NK-92 treated with Interleukin-12 subunit alpha and Interleukin-12 subunit beta, amount 100 ng/mL, for 24 hours (cell line): ENCODE data around the gene KCNC4.

Experiments
- DNase-seq: peaks from one replicate; lab custom pipeline; 2025; lab: John Stamatoyannopoulos, UW

Gene KCNC4

DNA sequence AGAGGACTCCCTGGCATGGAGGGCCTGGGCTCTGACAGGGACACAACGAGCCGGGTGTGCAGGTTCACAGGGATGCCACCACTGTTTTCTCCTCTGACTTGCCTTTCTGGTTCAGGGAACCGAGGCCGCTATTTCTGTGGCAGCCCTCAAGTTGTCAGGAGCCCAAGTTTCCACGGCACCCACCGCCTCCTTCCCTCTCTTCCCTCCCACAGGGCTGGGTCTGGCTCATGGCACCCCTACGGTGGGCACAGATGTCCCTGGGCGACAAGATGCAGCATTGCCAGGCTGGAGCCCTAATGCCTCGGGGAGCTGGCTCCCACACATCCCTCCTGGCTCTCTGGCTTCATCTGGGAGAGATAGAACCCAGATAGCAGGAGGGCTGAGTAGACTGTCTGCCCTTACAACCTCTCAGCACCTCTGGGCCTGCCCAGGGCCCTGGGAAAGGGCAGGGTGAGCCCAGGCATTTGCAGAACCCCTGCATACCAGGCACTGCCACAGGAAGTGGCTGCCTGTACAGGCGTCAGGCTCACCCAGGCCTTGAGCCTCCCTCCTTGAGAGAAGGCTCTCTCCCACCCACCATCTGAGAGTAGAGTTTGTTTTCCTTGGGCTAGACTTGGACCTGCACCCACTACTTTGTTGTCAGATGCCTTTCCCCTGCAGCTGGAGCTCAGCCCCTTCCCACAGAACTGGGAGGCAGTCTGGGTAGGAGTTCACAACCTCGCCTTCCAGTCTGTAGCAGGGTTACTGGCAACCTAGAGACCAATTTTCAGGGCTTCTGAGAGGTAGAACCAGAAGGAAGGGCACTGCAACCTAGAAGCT, 20.5 kb downstream of the KCNC4 start:
- no peak for DNase-seq

DNA sequence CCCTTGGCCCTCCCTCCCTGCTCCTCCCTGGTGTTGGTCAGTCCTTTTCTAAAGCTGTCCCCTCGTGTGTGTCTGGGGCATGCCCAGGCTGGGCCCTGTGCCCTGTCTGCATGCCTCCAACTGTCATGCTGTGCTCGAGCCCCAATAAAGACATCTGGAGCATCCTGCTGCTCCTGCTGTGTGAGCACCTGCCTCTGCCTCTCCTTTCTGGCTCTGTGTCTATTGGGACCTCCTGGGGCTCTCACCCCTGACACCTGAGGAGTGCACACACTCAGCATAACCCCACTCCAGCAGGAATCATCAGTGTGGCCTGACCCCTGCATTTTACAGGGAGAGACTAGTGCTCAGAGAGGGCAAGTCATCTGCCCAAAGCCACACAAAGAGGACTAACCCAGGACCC, 23.7 kb downstream of the KCNC4 start:
- DNase-seq, result no peak

DNA sequence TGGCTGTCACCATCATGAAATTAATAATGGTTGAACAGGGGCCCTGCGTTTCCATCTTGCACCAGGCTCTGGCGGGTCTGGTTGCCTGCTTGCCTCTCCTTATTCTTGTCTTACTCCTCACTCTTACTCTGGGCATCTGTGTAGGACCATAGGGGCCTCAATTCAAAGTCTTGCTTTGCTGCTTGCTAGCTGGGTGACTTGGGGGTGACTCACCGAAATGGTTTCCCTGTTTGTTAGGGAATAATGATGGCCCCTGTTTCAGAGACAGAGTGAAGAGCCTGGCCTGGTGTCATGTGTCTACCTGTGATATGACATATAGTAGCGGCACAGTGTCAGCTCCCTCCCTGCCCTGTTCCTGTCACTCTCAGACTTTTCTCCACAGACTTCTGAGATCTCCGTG, 24.6 kb downstream of the KCNC4 start:
- DNase-seq, result no peak

DNA sequence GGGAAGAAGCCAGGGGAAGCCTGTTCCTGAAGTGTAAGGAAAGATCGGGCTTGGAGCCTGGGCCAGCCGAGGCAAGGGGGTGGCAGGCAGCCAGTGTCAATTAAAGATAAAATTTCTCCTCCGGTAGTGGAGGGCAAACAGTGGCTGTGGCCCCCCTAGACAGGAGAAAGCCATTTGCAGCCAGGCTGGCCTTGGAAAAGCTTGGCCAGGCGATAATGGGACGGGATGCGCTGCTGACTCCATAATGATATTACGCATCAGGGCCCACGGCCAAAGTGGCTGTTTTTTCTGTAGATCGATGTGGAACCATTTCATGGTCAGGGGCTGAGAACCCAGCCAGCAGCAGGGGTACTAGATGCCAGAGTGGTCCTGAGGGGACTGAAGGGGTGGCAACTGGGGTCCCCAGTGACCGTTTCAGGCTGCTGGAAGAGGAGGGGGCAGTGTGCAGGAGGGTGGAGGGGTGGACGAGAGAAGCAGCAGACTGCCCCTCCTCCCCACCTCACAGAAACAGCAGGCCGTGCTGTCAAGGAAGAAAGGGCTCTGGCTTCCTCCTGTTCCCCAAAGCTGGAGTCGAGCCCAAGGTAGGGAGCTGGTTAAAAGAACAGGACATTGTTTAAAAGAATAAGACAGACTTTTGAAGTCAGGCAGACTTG, 25.2 kb downstream of the KCNC4 start:
- no peak for DNase-seq

DNA sequence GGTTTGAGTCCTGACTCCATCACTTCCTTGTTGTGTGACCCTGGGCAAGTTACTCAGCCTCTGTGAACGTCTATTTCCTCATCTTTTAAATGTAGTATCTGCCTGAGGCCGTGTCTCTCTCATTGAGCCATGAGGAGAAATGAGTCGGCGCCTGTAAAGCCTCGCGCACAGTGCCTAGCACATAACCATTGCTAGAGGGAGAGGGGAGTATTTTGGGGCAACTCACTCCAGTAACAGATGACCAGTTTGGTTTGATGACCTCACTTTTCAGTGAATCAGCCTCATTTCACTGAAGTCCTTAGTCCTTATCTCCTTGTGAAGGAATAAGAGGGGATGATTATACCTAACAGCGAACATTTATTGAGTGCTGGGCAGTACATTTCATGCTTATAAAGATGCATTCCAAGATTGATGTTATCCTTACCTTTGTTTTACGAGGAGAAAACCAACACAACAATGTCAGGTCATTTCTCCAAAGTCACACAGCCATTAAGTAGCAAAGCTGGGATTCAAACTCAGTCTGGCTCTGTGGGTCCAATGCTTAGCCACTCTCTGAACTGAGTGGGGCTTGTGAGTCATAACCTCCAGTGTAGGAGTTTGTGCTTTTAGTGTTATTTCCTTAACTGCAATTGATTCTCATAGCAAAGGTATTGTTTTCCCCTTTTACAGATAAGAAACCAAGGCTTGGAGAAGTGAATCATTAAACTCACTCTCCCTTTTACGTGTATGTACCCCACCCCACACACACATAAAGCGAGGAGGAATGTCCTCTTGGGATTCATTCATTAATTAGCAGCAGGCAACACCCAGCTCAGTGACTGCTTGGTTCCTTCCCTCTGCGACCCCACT, 25.9 kb downstream of the KCNC4 start:
- peak; percentile 26 for DNase-seq

DNA sequence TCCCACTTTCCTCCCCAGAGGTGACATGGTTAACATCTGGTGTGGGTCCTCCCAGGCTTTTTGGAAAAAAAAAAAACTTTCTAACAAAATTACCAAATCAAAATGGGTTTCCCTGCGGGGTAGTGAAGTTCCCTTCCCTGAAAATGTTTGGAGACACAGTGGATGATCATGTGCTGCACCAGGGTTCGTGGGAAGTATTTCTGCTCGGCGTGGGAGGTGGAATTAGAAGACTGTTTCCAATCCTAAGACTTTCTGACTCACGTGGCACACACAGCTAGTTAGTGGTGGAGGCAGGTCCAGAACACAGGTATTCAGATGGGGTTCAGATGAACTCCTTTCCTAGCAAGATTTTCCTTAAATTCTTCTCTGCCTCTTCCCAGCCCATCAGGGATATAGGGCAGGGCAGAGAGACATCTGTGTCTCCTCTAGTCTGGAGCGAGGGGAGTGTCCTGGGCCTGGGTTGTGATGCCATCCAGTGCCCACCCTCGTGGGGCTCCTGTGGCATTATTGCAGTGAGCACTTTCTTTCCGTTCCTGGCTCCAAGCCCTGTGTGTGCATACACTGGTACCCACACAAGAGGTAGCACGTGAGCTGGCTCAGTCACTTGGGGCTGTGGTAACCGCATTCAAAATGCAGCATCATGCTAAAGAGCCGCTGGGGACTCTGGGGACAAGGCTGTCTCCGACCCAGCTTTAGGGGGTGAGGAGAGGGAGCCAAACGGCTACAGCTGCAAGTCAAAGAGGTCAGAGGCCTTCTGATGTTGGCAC, 27.5 kb downstream of the KCNC4 start:
- no peak for DNase-seq

DNA sequence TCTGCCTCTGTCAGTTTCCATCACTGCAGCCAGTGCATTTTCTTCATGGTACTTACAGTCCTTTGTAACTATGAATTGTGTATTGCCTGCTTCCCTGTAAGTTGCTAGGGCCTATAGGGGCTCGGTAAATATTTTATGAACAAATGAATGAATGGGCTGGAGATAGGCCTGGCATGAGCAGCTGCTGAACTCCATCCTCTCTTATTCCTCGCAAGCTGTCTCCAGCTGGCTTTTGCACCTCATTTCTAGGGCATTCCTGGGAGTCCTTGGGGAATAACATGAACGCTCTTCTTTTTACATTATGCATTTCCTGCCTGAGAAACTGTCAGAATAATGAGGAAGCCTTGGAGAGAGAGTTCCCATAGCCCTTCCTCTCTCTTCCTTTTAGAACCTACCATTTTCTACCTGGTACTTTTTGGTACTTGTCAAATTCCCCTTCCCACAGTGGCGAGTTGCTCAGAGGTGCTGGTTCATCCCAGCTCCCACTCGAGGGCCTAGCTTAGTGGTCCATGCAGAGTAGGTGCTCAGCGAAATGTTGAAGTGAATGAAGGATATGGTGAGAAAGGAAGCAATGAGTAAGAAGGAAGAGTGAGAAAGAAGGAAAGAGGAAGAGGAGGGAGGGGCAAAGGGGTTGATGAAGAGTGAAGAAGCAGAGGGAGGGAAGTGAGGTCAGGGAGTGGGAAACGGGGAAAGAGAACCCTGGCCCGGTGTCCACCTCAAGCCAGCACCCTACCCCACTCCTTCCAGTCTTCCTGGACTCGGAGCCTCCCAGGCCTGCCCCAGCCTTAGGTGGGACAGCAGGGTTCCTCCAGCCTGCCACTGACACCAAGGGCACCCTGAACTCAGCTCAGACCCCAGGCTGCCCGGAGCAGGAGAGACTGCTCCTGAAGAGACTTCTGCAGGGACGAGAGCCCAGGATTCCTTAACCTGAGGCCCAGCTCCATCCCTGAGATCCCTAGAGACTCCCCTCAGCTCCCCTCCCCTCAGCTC, 29.6 kb downstream of the KCNC4 start:
- no peak for DNase-seq

DNA sequence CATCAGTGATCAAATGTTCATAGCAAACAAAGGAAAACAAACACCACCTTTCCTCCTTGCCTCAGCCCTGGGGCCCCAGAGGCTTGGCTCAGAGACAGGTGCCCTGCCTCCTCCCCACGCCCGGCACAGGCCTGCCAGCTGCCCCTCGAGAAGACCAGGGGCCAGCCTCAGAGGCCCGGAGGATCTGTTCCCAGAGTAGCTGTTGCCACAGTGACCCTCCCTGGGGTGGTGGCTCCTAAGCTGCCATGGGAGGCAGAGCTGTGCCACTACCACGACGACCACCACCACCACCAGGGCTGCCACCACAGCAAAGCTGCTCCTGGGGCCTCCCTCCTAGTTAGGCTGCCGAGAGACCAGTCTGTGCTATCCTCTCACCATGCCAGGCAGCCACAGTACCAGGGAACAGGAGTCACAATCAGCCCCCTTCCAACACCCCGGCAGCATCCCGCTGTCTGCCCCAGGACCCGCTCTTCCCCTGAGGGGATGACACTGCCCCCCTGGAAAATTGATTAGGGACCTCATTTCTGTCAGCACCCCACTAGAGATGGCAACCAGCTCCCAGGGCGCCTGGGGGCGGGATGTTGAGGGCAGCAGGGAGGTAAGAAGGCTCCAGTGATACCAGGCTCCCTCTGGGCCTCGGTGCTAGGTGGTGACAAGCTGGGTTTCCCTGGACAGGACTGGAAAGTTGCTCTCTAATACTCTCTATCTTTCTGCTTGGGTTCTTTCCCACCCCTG, 30.5 kb downstream of the KCNC4 start:
- DNase-seq, result no peak

DNA sequence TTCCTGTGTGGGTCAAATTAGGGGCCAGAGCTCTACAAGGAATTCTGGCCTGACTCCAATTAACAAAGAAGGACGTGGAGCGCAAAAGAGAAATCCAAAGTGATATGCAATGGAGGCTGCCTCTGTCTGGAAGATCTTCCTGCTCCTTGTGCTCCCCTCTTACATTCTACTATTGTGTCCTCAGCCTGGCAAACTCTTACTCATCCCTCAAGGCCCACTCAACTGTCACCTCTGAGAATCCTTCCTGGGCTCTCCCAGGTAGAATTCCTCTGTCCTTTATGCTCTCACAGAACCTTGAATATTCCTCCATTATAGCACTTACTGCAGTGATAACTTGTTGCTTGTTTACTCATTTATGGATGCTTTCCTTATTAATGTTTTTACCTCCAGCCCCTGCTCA, 31.4 kb downstream of the KCNC4 start:
- DNase-seq, result no peak

DNA sequence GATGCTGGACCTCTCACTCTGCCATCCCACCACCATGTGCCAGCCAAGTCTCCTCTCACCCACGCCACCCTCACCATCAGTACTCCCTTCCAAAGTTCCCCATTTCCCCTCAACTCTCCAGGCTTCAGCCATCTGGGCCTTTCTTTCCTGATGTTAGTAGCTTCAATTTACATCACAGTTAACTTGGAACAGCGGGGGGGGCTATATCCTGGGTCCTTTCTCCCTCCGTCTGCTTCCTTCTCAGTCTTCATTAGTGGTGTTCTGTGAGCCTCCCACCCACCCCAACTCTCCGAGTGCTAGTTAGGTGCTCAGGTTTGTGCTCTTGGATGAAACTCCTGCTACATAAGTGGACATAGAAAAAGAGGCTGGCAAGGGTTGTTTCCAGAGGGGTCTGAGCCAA, 31.9 kb downstream of the KCNC4 start:
- no peak for DNase-seq

DNA sequence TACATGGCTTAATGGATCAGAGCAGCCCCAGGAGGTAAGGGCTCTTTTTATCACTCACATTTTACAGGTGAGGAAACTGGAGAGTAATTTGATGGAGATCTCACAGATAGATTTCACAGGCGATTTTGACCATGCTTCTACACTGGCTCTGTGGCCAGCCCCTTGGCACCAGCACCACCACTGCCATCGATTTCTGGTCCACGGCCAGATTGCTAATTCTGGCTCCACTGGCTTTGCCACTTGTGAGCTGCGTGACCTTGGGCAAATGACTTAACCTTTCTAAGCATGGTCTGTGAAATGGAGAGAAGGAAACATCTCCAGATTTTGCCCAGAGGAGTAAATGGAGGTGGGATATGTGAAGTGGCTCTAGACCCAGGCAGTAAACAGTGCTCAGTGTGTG, 32.6 kb downstream of the KCNC4 start:
- no peak for DNase-seq

DNA sequence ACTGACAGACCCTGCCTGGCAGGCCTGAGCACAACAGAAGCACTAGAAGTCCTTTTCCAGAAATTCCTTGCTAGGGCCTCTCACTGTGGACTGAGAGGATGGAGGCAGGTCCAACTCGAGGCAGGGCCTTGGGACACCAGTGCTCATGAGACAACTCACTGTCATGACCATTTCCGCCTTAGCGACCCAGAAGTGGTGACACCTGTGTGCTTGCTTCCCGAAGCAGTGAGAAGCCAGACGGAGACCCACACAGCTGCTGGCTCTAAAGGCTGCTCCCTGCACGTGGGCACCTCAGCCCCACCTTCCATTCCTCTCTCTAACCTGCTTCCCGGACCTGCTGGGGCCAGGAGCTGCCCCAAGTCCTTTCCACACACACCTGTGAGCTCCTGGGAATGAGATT, 33.0 kb downstream of the KCNC4 start:
- no peak for DNase-seq

DNA sequence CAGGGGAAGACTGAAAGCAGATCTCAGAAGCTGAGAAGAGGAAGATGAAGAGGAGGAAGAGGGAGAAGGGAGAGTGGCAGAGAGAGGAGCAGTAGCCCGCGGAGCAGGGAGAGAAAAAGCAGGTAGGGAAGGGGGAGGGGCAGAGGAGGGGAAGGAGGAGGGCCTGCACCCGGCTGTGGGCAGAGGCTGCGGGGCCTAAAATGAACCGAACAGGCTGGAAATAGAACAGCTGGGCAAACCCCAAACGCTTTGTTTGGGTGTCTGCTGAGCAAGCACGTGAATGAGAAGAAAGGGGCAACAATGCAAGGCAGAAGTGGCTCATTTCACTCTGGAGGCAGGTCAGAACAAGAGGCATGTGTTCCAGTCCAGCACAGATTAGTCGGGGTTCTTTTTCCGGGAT, 33.5 kb downstream of the KCNC4 start:
- DNase-seq, result no peak

DNA sequence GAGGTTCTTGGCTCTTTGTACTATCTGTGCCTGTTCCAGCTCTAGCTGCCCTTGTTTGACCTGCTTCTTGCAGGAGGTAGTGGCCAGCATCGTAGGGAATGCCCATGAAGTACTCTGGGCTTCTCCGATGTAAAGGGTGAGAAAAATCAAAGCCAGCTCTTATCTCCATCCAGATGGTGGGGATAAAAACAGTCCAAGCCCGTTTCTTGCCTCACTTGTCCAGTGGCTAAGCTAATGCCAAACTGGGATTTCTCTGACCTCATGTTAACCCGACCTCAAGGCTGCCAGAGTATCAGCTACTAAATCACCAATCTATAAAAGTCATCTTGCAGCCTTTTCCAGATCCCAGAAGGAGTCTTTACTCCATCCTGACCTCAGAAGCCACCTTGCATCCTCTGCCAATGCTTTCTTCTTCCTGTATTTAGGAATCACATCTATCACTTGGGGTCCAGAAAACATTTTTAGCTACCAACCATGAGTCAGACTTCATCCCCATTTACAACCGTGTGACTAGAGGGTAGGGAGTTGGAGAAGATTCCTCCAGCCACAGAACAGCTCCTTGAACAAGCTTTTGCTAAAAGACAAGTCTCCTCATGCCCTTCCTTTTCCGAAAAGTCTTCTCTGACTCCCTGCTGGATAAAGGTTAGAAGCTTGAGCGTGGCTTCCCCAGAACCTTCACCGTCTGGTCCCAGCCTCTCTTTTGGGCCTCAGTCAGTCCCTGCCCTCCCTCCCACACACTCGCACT, 35.9 kb downstream of the KCNC4 start:
- DNase-seq, result no peak

DNA sequence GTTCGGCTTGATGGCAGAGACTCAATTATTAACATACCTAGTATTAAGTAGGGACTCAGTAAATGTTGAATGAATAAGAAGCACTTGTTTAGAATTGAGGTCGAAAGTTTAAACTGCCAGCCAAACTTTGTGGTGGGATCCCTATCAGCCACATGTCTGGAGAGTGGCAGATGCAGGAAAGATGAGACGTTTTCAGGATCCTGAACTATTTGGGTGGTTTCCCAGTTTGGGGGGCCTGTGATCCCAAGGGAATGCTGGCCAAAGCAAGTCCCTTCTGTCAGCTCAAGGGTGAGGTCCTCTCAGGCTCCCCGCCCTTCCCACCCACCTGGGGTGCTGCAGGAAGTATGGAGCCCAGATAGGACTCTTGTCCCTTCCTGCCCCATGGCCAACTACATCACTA, 38.6 kb downstream of the KCNC4 start:
- DNase-seq, result no peak

DNA sequence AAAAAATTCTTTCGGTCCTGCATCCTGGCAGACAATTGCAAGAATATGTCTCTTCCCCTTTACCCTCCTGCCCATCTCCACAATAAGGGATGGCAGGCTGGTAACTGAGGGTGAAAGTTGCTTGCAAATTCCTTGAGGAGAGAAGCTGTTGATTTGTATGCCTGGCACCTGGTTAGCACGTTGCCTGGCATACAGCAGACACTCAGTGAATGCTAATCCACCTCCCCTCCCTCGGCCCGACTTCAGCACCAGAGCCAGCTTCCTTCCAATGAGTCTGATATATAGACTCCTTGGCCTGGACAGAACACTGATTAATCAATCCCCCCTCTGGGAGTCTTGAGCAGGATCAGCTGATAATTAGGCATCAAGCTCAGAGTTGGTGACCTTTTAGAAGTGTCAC, 39.1 kb downstream of the KCNC4 start:
- no peak for DNase-seq

DNA sequence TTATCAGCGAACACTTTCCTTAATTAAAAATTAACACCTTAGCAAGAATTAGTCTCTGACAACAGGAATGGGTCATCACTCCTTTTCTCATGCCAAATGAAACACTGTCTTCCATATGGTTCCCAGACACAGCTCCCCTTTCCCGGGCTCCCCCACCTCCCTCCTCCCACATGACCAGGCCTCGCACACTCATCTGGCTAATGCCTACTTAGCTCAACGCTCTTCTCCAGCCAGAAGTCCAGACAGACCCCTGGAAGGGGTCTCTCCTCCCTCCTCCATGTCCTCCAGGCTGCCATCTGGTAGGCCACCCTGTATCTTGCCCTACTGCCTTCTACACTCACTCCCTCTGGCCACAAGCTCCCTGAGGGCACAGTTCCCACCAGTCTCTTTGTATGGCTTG, 39.9 kb downstream of the KCNC4 start:
- no peak for DNase-seq

DNA sequence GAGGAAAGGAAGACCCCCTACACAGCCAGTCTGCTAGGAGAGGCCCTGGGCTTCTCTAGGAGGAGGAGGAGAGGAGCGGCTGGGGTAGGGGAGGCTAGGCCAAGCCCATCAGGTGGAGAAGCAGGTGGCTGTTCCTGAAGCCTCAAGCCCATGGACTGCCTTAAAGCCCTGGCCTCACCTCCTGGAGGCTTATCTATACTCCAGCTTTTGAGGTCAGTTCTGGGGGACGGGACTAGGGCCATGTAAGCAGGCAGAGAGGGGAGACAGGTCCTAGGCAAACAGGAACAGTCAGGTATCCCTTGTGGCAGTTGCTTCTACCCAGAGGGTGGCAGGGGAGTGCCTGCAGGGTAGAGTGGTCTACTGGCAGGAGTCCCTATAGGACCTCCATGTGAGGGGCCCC, 40.6 kb downstream of the KCNC4 start:
- no peak for DNase-seq

DNA sequence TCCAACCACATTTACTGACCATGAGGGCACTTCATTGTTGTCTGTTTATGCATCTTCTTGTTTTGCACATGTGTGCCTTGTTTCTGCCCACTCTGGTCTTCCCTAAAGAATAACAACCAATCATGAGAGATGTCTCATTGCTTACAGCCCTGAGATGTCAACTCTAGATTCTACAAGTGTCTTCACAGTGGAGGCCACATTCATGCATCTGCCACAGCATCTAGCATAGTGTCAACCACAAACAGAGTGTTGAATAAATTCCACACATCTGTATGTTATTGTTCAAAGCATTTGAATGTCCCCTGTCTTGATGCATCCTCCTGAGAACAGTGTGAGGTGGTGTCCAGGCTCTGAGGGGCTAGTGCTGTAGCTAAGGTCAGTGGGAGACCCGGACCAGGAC, 43.1 kb downstream of the KCNC4 start:
- no peak for DNase-seq
